ENCODE data around the gene SLC25A13. TPM values are rescaled to one million over a fixed set of nuclear protein-coding genes. Genes with fewer than 3 reads are reported as not detected.

Gene SLC25A13
- total and polyA plus RNA-seq, 2 of the 8 experiments (the other 6 are each of a cell fraction or from before 2014, with no cell fraction given): 30.8 to 85.4 TPM

DNA sequence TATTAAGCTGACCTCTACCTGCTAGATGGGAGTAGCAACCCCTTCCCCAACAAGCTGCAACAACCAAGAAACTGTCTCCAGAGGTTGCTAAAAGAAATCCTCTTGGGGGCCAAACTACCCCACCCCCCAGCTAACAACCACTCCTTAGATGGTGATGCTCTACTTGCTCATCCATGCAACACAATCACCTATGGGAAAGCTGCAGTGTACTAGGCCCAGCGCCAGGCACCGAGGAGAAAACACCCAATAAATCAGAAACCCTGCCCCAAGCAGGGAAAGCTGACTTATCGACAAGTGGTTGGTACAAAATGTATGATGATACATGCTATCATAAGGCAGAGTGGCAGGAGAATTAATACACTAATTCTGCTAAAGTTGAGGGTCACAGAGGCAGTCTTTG lies 17.3 kb downstream of the SLC25A13 start (continued):
- TF ChIP-seq, protein P1, sequence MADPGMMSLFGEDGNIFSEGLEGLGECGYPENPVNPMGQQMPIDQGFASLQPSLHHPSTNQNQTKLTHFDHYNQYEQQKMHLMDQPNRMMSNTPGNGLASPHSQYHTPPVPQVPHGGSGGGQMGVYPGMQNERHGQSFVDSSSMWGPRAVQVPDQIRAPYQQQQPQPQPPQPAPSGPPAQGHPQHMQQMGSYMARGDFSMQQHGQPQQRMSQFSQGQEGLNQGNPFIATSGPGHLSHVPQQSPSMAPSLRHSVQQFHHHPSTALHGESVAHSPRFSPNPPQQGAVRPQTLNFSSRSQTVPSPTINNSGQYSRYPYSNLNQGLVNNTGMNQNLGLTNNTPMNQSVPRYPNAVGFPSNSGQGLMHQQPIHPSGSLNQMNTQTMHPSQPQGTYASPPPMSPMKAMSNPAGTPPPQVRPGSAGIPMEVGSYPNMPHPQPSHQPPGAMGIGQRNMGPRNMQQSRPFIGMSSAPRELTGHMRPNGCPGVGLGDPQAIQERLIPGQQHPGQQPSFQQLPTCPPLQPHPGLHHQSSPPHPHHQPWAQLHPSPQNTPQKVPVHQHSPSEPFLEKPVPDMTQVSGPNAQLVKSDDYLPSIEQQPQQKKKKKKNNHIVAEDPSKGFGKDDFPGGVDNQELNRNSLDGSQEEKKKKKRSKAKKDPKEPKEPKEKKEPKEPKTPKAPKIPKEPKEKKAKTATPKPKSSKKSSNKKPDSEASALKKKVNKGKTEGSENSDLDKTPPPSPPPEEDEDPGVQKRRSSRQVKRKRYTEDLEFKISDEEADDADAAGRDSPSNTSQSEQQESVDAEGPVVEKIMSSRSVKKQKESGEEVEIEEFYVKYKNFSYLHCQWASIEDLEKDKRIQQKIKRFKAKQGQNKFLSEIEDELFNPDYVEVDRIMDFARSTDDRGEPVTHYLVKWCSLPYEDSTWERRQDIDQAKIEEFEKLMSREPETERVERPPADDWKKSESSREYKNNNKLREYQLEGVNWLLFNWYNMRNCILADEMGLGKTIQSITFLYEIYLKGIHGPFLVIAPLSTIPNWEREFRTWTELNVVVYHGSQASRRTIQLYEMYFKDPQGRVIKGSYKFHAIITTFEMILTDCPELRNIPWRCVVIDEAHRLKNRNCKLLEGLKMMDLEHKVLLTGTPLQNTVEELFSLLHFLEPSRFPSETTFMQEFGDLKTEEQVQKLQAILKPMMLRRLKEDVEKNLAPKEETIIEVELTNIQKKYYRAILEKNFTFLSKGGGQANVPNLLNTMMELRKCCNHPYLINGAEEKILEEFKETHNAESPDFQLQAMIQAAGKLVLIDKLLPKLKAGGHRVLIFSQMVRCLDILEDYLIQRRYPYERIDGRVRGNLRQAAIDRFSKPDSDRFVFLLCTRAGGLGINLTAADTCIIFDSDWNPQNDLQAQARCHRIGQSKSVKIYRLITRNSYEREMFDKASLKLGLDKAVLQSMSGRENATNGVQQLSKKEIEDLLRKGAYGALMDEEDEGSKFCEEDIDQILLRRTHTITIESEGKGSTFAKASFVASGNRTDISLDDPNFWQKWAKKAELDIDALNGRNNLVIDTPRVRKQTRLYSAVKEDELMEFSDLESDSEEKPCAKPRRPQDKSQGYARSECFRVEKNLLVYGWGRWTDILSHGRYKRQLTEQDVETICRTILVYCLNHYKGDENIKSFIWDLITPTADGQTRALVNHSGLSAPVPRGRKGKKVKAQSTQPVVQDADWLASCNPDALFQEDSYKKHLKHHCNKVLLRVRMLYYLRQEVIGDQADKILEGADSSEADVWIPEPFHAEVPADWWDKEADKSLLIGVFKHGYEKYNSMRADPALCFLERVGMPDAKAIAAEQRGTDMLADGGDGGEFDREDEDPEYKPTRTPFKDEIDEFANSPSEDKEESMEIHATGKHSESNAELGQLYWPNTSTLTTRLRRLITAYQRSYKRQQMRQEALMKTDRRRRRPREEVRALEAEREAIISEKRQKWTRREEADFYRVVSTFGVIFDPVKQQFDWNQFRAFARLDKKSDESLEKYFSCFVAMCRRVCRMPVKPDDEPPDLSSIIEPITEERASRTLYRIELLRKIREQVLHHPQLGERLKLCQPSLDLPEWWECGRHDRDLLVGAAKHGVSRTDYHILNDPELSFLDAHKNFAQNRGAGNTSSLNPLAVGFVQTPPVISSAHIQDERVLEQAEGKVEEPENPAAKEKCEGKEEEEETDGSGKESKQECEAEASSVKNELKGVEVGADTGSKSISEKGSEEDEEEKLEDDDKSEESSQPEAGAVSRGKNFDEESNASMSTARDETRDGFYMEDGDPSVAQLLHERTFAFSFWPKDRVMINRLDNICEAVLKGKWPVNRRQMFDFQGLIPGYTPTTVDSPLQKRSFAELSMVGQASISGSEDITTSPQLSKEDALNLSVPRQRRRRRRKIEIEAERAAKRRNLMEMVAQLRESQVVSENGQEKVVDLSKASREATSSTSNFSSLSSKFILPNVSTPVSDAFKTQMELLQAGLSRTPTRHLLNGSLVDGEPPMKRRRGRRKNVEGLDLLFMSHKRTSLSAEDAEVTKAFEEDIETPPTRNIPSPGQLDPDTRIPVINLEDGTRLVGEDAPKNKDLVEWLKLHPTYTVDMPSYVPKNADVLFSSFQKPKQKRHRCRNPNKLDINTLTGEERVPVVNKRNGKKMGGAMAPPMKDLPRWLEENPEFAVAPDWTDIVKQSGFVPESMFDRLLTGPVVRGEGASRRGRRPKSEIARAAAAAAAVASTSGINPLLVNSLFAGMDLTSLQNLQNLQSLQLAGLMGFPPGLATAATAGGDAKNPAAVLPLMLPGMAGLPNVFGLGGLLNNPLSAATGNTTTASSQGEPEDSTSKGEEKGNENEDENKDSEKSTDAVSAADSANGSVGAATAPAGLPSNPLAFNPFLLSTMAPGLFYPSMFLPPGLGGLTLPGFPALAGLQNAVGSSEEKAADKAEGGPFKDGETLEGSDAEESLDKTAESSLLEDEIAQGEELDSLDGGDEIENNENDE (IDR thresholded peaks at IDR 0.05; ENCODE audit: insufficient replicate concordance, low read length): no peak

Data from H1 (cell line).